HT-29 (cell line): Measurements from ENCODE around the gene COA6. TPM values are rescaled to one million over a fixed set of nuclear protein-coding genes. Genes with fewer than 3 reads are reported as not detected.

Experiments
- DNase-seq: peaks from one replicate; pipeline ENCODE4 v3.0.0-alpha.2; 2015; ENCODE audit warnings: low spot score
- total RNA-seq: library from RNA; depleted of rRNA; stranded (reverse); fragments of >200 nt; shearing (Covaris generic); gene quantifications from 2 replicates; pipeline ENCODE4 v1.2.3, GENCODE V29; 2014; rRNA removed

COA6 gene, protein sequence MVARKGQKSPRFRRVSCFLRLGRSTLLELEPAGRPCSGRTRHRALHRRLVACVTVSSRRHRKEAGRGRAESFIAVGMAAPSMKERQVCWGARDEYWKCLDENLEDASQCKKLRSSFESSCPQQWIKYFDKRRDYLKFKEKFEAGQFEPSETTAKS
- total RNA-seq, result 40.5 and 42.3 TPM in 2 replicates

DNA sequence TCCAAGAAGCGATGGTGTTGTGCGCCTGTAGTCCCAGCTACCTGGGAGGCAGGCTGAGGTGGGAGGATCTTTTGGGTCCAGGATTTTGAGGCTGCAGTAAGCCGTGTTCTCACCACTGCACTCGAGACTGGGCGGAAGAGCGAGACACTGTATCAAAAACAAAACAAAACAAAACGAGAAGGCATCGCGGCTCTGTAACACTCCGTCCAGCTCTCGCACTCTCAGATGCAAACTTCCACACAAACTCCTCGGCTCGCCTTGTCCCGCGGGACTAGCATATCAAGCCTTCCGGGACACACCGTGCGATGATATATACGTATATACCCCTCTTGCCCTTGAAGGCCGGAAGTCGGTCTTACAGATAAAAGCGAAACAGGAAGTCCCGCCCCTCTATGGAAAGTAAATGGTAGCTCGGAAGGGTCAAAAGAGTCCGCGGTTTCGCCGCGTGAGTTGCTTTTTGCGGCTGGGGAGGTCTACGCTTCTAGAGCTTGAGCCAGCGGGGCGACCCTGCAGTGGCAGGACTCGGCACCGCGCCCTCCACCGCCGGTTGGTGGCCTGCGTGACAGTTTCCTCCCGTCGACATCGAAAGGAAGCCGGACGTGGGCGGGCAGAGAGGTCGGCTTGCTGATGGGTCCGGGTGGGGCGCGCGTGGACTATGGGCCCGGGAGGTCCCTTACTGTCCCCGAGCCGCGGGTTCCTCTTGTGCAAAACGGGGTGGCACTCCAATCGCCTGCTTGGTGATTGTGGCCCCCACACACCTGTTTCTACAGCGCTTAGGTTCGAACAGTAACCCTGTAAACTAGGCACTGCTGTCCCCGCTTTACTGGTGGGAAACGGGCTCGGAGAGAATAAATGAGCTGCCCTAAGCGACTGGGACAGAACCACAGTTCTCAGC is at the start of gene COA6:
Gene COA6, plus strand, starts transcription at position 393 of the 895 bp plus-strand sequence. Its CDS starts 11 bp downstream, at position 404.
- DNase-seq, result peak; percentile 95

DNA sequence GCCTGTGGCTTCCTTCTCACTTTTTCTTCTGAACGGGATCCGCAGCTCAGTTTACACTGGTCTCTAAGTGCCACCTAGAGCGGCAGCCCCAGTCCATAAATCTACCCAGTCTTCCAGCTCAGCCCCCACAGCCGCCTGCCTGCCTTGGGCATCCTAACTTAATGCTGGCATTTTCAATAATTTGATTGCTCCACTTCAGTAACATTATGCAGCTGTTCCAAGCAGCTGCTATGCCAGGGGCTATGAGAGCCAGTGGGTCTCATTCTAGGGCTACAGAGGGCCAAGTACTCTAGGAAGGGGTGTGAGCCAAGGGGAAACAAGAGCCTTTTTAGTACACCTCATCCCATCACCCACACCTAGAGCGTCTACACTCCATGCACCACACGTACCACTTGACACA is 48.4 kb upstream of the COA6 start:
- DNase-seq, result no peak

DNA sequence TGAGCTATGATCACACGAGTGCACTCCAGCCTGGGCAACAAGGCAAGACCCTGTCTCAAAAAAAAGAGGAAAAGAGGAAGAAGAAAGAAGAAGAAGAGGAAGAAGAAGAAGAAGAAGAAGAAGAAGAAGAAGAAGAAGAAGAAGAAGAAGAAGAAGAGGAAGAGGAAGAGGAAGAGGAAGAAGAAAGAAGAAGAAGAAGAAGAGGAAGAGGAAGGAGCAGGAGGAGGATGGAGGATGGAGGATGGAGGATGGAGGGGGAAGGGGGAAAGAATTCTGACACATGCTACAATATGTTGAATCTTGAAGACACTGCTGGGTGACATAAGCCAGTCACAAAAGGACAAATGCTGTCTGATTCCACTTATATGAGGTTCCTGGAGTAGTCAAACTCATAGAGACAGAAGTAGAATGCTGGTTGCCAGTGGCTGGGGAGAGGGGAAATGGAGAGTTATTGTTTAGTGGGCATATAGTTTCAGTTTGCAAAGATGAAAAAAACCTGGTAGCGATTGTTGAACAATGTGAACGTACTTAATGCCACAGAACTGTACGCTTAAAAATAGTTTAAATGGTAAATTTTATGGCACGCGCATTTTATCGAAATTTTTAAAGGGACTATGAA is 47.3 kb upstream of the COA6 start:
- DNase-seq, result no peak

DNA sequence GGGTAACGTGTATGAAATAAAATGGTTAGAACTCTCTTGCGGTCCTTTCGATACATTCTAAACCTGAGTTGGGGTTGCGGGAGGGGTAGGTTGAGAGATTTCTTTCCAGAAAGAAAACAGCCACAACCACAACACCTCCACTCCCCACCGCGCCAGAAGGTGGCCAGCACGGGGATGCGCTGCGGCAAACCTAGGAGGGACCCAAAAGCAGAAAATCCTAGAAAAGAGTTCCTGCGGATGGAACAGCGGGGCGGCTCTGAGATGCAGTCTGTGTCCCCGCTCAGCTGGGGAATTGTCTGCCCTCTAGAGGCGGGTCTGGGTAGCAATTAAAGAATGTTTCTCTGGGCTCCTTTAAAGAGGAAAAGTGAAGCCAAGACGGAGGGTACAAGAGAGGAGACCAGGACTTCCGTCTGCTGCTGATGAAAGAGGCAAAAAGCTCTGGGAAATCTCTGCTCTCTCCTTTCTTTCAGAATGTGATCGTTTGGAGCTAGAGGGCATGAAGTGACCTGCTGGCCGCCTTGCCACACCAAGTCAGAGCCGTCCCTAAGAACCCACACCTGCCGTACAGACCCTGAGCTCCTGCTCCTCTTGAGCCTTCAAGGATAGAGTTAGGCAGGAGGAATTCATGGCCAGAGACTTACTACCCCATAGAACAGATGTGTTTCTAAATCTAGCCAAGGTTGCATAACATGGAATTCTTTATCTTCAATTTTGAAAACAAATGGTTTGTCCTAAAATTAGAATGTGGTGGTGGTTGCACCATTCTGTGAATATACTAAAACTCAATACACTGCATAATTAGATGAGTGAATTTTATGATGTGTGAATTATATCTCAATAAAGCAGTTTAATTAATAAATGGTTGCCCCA is 46.5 kb upstream of the COA6 start:
- DNase-seq, result peak; percentile 72

GRCh38 chr1:234327577-234328164 is 45.6 kb upstream of the COA6 start:
- no peak for DNase-seq

DNA sequence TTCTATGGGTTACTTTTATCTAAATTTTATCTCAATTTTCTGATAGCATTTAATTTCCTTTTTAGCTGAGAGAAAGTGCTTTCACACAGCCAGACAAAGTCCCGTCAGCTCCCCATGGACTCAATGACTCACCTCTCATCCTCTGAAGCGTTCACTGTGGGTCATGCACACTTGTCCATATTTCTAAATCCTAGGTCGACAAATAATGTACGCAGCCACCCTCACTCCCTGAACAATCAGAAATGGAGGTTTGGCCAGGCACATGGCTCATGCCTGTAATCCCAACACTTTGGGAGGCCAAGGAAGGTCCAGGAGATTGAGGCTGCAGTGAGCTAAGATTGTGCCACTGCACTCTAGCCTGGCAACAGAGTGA is 42.4 kb upstream of the COA6 start:
- no peak for DNase-seq

- DNase-seq, result no peak
Measured at GRCh38 chr1:234331507-234331906, 41.7 kb upstream of the COA6 start.

GRCh38 chr1:234336359-234336758 is 36.9 kb upstream of the COA6 start:
- no peak for DNase-seq

DNA sequence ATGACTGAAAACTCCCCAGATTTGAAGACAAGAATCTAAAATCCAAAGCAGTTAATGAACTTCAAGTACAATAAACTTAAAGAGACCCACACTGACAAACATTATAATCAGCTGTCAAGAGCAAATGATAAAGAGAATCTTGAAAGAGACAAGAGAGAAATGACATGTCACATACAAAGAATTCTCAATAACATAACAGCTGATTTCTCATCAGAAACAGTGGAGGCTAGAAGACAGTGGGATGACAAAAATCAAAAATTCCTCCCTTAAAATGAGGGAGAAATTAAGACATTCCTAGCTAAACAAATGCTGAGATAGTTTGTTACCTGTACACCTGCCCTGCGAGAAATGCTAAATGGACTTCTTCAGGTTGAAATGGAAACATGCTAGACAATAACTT is 36.0 kb upstream of the COA6 start:
- DNase-seq, result no peak

DNA sequence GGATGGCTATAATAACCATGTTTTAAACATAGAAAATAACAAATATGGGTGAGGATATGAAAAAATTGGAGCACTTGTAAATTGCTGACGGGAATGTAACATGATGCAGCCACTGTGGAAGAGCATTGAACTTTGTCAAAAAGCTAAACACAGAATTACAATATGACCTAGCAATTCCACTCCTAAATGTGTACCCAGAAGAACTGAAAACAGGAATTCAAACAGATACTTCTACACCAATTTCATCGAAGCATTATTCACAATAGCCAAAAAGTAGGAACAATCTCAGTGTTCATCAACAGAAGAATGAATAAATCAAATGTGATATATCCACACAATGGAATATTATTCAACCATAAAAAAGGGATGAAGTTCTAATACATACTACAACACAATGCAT is 32.7 kb upstream of the COA6 start:
- DNase-seq, result no peak

DNA sequence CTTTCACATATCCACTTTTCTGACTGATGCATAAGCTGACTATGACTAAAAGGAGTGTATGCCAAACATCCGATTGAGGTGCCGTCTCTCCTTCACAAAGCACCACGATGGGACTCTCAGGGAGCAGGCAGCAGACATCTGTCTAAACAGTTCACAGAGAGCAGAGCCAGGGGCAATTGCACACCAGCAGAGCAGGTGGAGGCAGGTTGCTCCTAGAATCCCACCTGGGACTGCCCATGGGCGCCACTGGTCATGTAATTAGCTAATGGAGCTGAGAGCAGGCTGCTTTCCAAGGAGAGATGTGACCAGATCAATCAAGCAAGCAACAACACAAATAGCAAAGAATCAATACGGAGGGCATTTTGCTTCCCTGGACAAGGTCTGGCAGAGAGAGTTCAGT is 30.5 kb upstream of the COA6 start:
- DNase-seq, result no peak

GRCh38 chr1:234345237-234345636 is 28.0 kb upstream of the COA6 start:
- DNase-seq, result no peak

GRCh38 chr1:234348964-234349363 is 24.3 kb upstream of the COA6 start:
- no peak for DNase-seq

GRCh38 chr1:234355782-234356510 is 17.3 kb upstream of the COA6 start:
- DNase-seq, result no peak

GRCh38 chr1:234356615-234357269 is 16.5 kb upstream of the COA6 start:
- peak; percentile 72 for DNase-seq

DNA sequence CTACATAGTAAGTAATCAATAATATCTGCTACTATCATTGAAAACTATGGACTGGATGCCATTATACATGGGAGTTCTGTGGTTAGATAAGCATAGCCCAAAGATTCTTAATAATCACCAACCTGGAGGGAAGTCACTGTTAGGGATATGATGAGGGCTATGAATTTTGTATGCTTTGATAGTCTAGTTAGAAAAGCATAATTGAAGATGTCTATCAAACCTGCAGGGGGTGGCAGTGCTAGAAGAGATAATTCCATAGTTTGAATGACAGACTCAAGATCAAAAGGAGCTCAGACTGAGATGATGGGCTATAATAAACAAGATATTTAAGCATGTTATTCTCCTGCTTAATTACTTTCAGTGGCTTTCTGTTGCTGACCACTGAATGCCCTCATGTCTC is 15.4 kb upstream of the COA6 start:
- DNase-seq, result no peak

- no peak for DNase-seq
Measured at GRCh38 chr1:234361102-234361603, 12.1 kb upstream of the COA6 start.

DNA sequence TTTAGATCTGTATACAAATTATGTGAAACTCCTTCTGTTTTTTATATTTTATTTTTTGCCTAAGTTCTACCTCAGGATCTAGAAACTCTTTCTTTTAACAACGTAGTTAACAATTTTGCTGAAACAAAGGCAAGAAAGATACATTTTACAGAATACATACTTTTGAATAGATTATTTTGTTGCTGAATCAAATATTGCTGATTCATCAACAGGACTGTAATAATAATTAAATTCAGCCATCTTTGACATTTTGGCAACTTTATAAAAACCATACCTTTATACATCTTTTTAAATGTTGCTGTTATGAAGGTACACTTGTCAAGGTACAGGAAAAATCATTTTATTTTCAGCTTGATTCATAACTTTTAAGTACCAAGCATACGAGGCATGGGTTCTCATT is 10.7 kb upstream of the COA6 start:
- DNase-seq, result no peak

- no peak for DNase-seq
Measured at GRCh38 chr1:234368320-234369032, 4.8 kb upstream of the COA6 start.
